HG03469 (cell line): ENCODE measurements around the gene SLCO4A1.

Experiments used
- ATAC-seq: cut with Tn5 transposase; IDR thresholded peaks from one replicate; pipeline ENCODE4 v1.9.1; 2021; ENCODE audit warnings: mild to moderate bottlenecking, moderate library complexity, moderate number of reproducible peaks; ENCODE audit not compliant: unreplicated experiment

Gene SLCO4A1

DNA sequence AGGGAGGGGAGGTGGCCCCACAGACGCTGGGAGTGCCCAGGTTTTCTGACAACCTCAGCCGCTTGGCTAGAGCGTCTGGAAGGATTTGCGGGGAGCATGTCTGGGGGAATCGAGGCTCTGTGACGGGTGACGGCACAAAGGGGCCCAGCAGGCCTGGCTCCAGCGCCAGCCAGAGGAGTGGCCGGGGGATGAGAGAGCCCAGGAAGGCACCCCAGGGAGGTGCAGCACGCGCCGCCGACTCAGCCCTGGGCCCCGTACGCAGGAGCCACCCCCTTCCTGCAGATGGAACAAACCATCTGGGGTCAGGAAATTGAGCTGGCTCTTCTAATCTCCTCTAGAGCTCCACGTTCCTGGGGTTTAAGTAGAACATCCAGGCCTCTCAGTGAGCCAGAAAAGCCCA lies 5.9 kb upstream of the SLCO4A1 start:
- no peak for ATAC-seq

DNA sequence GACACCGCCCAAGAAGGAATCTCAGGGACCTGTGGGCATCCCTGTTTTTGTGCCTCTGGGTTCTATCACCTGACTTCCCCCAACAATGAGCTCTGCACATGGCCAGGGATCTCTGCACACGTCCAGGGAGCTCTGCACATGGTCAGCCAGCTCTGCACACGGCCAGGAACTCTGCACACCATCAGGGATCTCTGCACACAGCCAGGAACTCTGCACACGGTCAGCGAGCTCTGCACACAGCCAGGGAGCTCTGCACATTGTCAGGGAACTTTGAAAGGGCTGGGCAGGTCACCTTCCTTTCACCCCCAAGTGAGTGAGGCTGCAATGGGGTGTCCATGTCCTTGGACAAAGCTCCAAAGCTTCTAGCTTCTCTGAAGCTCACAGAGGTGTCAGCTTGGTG lies 5.2 kb upstream of the SLCO4A1 start:
- no peak for ATAC-seq

DNA sequence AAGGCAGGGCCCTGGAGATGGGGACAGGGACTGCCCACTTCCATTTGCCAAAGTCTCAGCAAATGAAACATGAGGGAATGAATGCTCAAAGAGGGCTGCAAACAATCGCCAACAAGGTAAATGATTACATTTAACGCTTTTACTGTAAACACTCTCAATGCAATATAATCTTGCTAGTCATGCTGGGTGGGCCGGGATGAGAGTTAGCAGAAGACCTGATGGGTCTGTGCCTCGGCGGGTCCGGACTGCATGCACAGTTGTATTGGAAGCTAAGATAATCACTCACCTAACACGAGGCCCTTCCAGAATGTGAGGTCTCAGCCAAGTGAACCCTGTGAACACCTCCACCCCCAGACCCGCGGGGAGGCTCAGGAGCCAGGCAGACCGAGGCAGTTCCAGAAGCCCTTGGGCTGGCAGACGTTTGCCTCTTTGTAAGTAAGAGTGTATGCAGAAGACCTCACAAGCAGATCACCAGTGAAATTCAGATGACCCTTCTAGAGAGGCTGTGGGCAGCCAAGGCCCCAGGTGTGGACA lies 4.7 kb upstream of the SLCO4A1 start:
- ATAC-seq: no peak

DNA sequence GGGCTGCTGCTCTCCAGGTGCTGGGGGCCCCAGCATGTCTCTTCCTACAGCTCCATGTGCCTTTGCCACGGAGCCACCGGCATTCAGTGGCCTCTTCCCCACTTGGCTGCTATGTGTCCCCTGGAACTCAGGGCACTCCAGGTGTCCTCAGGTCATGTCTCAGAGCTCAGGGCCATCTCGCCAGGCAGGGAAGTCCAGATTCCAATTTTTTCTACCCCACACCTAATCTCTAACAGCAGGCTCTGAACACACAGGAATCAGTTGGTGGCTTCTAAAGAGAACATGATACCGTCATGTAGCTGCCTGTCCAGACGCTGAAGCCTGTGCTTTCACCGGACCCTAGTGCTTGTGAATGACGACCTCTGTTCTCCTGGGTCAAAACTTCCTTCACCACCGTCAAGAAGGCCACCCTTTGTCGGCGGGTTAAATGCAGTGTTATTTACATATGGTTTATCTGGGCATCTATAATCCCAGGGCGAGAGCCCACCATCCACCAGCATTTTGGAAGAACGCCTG lies 4.2 kb upstream of the SLCO4A1 start:
- ATAC-seq: no peak

DNA sequence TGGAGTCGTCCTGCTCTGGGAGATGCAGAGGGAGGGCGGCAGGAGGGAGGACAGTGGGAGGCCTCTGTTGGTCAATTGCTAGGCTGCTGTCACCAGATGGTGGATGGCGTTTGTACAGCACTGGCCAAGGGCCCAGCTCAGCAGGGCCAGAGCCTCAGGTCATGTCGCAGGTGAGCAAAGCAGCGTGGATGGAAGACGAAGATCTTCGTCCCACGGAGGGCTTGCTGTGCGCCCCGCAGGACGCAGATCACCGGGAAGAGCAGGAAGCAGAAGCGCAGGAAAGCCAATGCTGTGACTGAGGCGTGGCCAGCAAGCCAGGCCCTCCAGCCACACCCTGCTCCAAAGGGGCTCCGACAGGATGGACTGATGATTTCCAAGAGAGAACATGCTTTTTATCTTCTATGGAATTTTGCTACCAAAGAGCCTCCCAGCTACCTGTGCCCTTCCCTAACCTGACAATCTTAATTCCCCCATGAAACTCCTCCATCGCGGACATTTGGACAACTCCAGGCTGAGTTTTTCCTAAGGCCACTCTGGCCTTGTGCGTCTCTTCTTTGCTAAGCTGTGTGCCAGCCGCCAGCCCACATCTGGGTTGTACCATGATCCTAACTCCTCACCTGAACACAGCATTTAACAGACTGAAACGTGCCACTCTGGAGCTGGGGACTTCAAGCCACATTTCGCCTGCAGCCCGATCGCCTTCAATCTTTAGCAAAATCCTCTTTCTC lies 3.5 kb upstream of the SLCO4A1 start:
- ATAC-seq: no peak

DNA sequence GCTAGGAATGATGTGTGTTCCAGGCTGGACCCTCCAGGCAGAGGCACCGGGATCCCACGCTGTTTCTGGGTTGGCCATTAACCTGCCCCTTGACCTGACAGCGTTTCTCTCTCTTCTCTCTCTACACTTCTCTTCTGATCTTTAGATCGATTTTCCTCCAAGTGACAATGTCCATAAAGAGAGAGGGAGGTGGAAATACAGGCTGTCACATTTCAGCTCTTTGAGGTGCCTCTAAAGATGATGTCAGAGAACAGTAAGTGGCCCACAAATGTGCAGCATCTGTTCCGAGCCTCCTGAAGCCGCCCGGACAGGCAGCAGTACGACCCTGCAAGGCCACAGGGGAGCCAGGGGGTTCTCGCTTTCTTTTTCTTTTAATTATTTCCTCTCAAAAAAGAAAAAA lies 2.5 kb upstream of the SLCO4A1 start:
- ATAC-seq: no peak

DNA sequence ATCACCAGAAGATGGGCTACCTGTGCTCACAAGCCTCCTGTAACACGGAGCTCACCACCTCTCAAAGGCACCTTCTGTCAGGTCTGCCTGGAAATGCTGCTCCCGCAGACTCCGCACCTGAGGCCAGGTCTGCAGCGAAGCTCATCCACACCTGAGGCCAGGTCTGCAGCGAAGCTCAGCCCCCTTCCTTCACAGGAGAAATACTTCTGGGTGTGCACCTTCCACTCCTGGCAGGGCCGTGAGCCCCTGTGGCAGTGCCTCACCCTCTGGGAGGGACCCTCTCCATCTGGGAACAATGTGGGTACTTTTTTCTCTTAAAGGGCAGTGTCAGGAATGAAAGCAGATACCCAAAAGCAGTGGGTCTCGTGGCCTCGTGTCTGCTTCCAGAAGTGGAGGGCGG lies 1.4 kb upstream of the SLCO4A1 start:
- ATAC-seq: no peak

DNA sequence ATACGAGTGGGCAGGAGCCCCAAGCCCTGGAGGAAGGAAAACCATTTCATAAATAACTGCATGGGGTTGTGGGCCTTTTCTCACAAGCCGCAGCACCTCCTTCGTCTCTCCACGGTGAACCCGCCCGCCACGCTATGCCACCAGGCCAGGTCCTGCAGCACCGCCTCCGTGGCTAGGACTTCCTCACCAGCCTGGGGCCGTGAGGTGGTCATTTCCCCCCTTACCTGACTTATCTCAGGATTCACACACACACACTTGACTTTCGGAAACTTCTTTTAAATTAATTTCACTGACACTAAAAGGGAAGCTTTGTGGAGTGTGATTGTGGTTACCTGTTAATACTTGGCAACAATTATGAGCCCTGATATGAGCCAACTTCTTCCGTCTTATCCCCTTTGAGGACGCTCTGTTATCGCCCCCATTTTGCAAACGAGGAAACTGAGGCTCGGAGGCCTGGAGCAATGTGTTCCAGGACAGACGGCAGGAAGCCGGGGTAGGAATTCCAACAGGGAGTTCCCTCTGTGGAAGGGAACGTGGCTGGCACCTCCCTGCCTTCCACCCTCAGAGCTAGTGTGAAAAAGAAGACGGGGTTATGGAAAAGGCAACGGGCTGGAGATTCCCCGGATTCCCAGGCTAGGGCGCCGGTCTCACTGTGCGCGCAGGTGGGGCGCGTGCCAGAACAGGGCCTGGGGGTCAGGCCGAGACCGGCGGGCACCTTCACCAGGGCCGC lies 817 bp upstream of the SLCO4A1 start:
- no peak for ATAC-seq

DNA sequence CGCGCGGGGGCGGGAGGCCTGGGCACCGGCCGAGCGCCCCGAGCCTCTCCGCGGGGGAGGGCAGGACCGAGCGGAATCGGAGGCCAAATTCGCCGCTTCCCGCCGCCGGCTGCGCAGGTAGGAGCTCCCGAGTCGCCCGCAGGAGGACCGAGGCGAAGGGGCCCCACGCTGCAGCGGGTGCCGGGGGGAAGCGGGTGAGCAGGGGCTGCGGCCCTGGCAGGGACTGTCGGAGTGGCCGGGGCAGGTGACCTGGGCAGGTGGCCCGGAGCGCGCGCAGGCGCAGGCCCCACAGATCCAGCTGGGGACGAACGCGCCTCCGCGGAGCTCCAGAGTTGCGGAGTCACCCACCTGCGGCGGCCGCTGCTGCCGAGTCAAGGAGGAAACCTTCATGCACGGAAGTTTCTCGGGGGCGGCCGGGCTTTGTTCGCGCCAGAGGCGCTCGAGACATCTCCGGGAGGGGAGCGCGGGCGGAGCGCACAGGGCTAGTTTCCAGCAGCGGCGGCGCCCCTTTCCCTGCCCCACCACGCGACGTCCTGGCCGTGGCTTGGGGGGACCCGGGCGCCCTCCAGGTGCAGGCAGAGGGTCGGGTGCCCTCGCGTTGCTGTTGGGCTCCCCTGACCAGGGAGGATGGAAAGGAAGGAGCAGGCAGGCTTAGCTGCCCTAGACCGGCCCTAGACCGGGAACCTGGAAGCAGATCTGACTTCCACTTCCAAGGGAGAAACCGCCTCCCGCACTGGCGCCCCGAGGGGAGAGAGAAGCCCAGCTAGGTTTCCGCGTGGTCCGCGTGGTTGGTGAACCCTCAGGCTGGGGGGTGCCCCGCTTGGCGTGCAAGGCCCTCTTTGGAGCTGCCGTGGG lies 590 bp downstream of the SLCO4A1 start:
- ATAC-seq: no peak

DNA sequence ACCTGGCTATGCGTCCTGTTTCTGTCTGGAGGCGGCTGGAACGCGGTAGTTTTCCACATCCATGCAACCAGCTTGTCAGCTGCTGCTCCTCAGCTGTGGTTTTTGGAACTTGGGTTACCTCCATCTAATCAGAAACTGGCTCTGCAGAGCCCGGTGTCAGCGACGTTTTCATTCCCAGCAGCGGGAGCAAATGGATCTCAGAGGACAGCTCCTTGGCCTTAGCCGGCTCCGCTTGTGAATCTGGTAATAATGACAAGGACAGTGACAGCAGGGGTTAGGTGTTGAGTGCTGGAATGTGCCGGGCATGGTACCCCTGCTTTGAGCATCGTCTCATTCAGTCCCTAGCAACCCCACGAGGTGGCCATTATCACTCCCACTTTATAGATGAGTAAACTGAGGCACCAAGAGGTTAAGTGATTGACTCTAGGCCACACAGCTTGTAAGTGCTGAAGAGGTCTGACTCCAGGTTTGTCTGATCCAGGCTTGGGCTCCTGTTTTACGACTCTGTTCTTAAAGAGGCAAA lies 1.3 kb downstream of the SLCO4A1 start:
- no peak for ATAC-seq

DNA sequence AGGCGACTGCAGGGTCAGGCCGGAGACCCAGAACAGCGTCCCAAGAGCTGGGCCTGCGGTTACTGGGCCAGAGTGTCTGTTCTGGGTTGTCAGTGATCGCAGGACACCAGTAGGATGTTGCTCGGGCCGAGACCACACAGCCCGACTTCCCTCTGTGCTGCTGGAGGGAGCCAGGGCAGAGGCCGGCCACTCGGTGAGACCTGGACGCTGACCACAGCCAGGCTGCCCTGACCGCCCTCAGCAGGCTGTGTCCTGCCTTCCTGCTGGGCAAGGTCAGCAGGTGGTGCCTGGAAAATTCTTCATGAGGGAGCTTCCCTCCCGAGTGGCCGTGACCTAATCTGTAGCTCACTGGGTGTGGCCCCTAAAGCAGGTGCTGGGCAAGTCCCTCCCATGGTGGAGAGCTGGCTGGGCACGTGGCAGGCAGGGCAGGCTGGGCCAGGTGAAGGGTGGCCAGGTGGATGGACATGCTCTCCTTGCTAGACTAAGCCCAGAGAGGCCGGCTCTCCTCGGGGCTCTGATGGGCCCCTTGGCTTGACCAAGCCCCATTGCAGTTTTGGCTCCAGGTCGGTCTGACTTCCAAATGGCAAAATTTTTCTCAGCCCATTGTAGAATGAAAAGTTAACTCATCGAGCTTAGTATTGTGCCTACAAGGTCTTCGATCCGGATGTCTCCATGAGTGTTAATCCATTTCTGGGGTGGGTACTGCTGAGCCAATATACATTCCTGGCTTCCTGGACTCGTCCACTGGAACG lies 1.9 kb downstream of the SLCO4A1 start:
- ATAC-seq: no peak

DNA sequence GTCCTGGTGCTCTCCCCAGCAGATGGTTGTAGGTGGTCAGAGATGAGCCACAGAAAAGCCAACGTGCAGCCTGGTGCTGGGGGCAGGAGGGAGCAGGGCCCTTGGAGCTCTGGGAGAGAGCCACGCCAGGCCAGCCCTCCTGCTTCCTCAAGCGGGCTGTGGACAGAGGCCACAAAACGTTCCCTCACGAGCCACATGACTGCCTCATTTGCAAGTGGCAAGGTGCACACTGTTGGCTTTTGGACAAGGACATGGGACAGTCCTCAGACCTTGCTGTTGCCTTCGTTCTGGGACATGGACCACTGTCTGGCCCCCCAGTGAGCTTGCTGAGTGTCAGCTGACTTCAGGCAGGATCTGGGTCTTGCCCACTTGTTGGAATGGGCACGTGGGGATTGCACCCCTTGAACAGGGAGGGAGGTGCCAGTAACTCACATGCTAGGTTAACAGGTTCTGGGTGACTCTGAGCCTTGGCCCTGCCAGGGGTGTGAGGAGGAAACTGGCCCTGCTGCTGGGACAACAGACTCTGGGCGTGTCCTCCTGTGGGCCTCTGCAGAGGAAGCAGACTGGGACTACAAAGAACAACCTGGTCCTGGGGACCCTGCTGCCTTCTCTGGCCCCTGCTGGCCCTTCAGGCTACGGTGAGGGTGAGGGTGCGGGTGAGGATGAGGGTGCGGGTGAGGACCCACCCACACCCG lies 2.6 kb downstream of the SLCO4A1 start:
- ATAC-seq: no peak

DNA sequence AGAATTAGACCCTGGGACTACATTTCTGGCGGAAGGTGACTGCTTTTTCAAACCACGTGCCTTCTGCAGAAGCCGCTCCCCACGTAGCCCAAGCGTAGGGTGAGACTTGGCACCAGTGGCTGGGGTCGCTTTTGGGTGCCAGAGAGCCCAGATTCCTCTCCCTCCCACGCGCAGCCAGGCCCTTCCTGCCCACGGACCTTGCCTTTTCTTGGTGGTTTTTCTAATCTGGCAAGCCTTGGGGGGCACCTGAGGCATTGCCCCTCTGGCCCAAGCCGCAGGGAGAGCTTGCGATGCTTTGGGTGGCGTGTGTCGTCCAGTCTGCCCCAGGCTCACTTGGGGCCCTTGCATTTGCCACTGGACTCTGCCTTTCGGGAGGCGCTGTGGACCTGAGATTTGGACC lies 3.3 kb downstream of the SLCO4A1 start:
- ATAC-seq: no peak

DNA sequence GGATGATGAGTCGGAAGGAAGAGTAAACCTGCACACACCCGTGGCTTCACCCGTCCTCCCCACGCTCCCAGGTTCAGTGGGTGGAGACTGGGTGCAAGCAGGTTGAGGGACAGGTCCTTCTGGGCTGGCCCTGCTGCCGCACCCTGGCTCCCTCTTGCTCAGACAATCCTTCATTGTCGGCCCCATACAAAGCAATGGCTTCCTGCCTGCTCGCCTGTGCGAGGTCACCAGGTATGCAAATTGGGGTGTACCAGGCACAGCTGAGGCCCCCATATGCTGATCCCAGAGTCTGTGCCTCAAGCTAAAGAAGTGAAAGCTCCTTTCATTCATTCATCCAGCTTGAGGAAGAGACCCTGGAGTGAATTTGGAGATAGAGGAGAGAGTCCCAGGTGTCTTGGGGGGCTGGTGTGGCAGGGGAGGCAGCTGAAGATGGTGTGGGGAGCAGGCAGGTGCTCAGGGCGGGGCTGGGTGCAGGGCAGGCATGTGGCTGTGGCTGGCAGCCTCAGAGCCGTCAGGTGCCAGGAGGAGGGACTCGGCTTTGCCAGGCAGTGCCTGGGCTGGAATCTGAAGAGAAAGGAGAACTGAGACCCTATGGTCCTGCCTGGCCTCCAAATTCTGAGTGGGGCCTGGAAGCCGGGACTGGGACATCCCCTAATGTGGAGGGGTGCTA lies 4.7 kb downstream of the SLCO4A1 start:
- ATAC-seq: no peak

DNA sequence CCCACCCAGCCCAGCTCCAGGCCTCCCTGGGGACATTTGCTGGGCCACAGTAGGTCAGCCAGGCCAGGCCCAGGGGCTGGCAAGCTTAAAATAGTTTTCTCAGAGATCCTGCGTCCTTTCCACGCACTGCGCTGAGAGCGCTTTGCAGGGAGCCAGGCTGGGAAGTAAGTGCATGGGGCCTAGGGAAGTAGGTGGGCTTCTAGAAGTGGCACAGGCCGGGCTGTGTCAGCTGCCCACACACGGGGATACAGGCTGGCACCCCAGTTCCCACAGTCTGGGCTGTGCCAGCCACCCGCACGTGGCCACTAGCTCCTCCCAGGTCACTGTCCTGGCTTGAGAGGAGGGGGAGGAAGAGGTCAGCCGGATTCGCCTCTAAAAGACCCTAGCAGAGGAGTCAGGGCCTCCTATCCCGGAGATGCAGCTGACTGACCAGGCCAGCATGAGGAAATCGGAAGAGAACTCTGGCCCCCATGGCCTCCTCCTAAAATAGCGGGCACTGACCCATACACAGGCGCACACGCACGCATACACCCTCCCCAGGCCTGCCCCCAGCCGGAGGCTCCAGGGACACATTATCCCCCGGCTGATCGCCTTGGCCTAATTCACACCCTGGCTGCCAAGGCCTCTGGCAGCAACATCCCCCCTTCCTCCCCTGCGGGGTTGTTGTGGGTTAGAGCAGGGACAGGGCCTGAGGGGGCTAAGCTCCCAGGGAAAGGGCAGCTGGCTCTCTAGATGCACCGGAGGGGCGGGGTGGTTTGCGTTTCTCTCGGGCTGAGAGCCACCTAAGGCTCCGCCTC lies 5.4 kb downstream of the SLCO4A1 start:
- no peak for ATAC-seq

DNA sequence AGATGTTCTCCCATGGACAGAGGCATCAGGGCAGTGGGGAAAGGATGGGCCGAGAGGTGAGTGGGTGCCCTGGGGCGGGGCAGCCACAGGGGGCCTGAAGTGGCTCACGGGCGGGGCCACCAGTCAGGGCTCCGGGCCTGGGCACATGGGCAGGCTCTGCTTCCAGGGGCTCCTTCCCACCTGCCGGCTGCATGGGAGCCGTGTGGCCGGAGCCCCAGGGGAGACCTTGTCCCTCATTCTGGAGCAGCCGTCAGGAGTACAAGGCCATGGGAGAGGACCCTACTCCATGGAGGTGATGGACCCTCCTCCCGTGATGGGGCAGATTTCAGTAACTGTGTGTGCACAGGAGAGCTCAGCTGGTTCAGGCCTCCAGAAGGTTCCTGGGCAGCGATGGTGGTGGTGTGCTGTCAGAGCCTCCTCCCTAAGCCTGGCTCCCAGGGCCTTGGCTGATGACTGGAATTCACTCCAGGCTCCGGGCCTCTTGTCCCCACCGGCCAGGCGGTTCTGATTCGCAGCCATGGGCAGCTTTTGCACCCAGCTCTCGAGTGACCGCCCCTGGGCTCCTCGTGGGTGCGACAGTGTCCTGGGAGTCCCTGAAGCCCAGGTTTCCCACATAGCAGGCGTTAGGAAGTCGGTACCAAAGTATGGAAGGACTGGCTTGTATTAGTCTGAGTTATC lies 6.2 kb downstream of the SLCO4A1 start:
- ATAC-seq: no peak

DNA sequence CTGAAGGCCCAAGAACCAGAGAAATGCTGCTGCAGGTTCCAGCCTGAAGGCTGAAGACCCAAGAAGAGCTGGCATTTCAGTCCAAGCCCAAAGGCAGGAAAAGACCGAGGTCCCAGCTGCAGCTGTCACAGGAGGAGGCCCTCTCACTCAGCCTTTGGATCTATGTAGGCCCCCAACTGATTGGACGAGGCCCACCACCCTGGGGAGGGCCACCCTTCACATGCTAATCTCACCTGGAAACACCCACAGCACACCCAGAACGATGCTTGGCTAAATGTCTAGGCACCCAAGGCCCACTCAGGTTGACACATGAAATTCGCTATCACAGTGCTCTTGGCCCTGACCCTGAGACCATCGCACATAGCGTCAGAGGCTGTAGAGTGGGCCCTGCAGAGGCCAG lies 6.8 kb downstream of the SLCO4A1 start:
- no peak for ATAC-seq
